IPS-20b (cell line): ENCODE data around the gene ERC1.
"Not testable (repeated sequence)": the region's sequence is repeated elsewhere in the genome, so short reads cannot be mapped to it uniquely, and the experiment has no call there.

ENCODE experiments used
- H3K27ac ChIP-seq: one replicate; pipeline ENCODE4 v1.5.1; 2013; ENCODE audit warnings: low read length
- H3K27me3 ChIP-seq: 2 replicates; pipeline ENCODE4 v1.6.1; 2013; ENCODE audit warnings: mild to moderate bottlenecking, low read length, inconsistent platforms; ENCODE audit not compliant: insufficient read depth
- H3K36me3 ChIP-seq: 2 replicates; pipeline ENCODE4 v1.6.1; 2013; ENCODE audit warnings: low read depth, mild to moderate bottlenecking, inconsistent platforms, low read length, moderate library complexity; ENCODE audit not compliant: insufficient read depth
- H3K4me1 ChIP-seq: 2 replicates; pipeline ENCODE4 v1.6.1; 2013; ENCODE audit warnings: mild to moderate bottlenecking, control low read depth, inconsistent platforms, low read length, moderate library complexity; ENCODE audit not compliant: insufficient read depth
- H3K4me3 ChIP-seq: 2 replicates; pipeline ENCODE4 v1.5.1; 2013; ENCODE audit warnings: mild to moderate bottlenecking, low read length, inconsistent platforms
- H3K9ac ChIP-seq: 2 replicates; pipeline ENCODE4 v1.6.1; 2013; ENCODE audit warnings: low read depth, mild to moderate bottlenecking, inconsistent platforms, low read length, moderate library complexity
- H3K9me3 ChIP-seq: 2 replicates; pipeline ENCODE4 v1.6.1; 2013; ENCODE audit warnings: mild to moderate bottlenecking, low read depth, low read length, inconsistent platforms; ENCODE audit not compliant: insufficient read depth

The ERC1 gene

GRCh38 chr12:1182069-1182468 is 191.0 kb downstream of the ERC1 start:
- H3K9me3 ChIP-seq: no peaks in the 10 kb centered on the region
- no peaks in the 10 kb centered on the region for H3K27me3 ChIP-seq
- H3K9ac ChIP-seq: no peak overlapping the region
- H3K4me3 ChIP-seq: no peak overlapping the region
- no peak overlapping the region for H3K27ac ChIP-seq
- H3K4me1 ChIP-seq: peaks cover 6% of the 10 kb centered on the region; the same call in 1 of the 2 replicates
- H3K36me3 ChIP-seq: peaks cover 5% of the 10 kb centered on the region

- H3K27ac ChIP-seq: no peak overlapping the region
- H3K9me3 ChIP-seq: no peaks in the 10 kb centered on the region
- peaks cover 6% of the 10 kb centered on the region; the same call in 1 of the 2 replicates for H3K4me1 ChIP-seq
- no peak overlapping the region for H3K4me3 ChIP-seq
- H3K36me3 ChIP-seq: peaks cover 9% of the 10 kb centered on the region
- no peak overlapping the region for H3K9ac ChIP-seq
- H3K27me3 ChIP-seq: no peaks in the 10 kb centered on the region
These were observed 193.4 kb downstream of the ERC1 start for GRCh38 chr12:1184402-1184801.

DNA sequence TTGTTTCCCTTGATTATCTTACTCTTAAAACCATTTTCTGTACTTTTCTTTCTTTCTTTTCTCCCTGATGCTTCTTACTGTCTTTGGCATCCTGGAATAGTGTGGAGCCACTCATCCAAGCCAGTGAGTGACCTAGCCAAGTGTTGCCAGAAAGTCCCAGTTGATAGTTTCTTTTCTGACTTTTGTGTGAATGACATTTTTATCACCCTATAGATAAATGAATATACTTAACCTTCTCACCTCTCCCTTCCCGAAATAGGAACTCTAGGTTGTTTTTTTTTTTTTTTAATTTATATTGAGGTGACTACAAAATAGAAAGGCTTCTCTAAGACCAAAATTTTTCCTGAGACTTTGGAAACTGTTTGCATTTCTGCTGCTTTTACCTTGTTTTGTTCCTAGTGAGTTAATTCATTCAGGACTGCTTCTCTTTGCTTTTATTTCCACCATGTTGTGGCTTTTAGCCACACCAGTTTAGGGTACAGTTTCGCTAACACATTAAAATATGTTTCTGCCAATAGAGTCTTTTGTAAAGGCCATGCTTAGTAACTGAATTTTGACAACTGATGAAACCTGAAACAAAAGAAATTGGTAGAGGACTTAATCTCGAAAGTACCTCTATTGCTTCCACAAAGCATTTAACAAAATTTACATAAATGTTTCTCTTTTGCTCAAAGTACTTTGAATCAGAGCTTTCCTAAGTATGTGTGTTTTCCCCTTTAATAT is 194.6 kb downstream of the ERC1 start:
- no peak overlapping the region for H3K27ac ChIP-seq
- H3K9me3 ChIP-seq: no peaks in the 10 kb centered on the region
- H3K36me3 ChIP-seq: peaks cover 14% of the 10 kb centered on the region
- no peak overlapping the region for H3K9ac ChIP-seq
- no peak overlapping the region for H3K4me3 ChIP-seq
- peaks cover 6% of the 10 kb centered on the region; the same call in 1 of the 2 replicates for H3K4me1 ChIP-seq
- no peaks in the 10 kb centered on the region for H3K27me3 ChIP-seq

GRCh38 chr12:1186298-1186697 is 195.3 kb downstream of the ERC1 start:
- no peak overlapping the region for H3K4me3 ChIP-seq
- no peaks in the 10 kb centered on the region for H3K27me3 ChIP-seq
- peaks cover 21% of the 10 kb centered on the region for H3K36me3 ChIP-seq
- H3K4me1 ChIP-seq: peaks cover 6% of the 10 kb centered on the region; the same call in 1 of the 2 replicates
- H3K27ac ChIP-seq: no peak overlapping the region
- H3K9ac ChIP-seq: no peak overlapping the region
- no peaks in the 10 kb centered on the region for H3K9me3 ChIP-seq

GRCh38 chr12:1188016-1188415 is 197.0 kb downstream of the ERC1 start:
- Histone ChIP-seq H3K27me3 (no peaks in the 10 kb centered on the region), H3K4me1 (peaks cover 14% of the 10 kb centered on the region; the same call in 1 of the 2 replicates), H3K9me3 (no peaks in the 10 kb centered on the region), H3K9ac (no peak overlapping the region), H3K4me3 (no peak overlapping the region), H3K27ac (no peak overlapping the region), H3K36me3 (peaks cover 29% of the 10 kb centered on the region)

GRCh38 chr12:1189163-1189562 is 198.1 kb downstream of the ERC1 start:
- Histone ChIP-seq H3K9me3 (no peaks in the 10 kb centered on the region), H3K4me3 (no peak overlapping the region), H3K27ac (no peak overlapping the region), H3K36me3 (peaks cover 24% of the 10 kb centered on the region; the same call in 1 of the 2 replicates), H3K9ac (no peak overlapping the region), H3K27me3 (no peaks in the 10 kb centered on the region), H3K4me1 (peaks cover 14% of the 10 kb centered on the region; the same call in 1 of the 2 replicates)

- peaks cover 38% of the 10 kb centered on the region for H3K36me3 ChIP-seq
- H3K9me3 ChIP-seq: peaks cover 16% of the 10 kb centered on the region
- no peak overlapping the region for H3K9ac ChIP-seq
- H3K4me3 ChIP-seq: no peak overlapping the region
- H3K27me3 ChIP-seq: no peaks in the 10 kb centered on the region
- H3K4me1 ChIP-seq: peaks cover 8% of the 10 kb centered on the region; the same call in 1 of the 2 replicates
- H3K27ac ChIP-seq: no peak overlapping the region
These were observed 204.5 kb downstream of the ERC1 start for GRCh38 chr12:1195513-1195912.

- H3K27ac ChIP-seq: no peak overlapping the region
- H3K9ac ChIP-seq: no peak overlapping the region
- H3K4me1 ChIP-seq: peaks cover 2% of the 10 kb centered on the region; the same call in 1 of the 2 replicates
- H3K36me3 ChIP-seq: peaks cover 22% of the 10 kb centered on the region
- H3K9me3 ChIP-seq: peaks cover 16% of the 10 kb centered on the region
- no peak overlapping the region for H3K4me3 ChIP-seq
- H3K27me3 ChIP-seq: no peaks in the 10 kb centered on the region
These were observed 206.4 kb downstream of the ERC1 start for GRCh38 chr12:1197264-1198018.

- H3K4me3 ChIP-seq, H3K27ac ChIP-seq: not testable (repeated sequence)
These were observed 207.8 kb downstream of the ERC1 start for GRCh38 chr12:1198854-1199253.

DNA sequence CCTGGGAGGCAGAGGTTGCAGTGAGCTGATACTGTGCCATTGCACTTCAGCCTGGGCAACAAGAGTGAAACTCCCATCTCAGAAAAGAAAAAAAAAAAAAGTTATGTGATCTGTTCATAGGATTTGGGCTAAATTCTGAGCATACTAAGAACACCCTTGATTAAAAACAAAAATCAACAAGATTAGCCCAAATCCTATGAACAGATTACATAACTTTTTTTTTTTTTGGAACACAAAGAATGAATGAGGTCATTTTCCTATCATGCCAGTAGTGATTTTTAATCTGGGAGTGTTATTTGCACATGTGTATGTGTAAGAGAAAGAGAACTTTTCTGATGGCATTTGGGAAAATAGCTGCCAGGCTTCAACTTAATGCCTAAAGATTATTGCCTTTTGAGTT is 208.7 kb downstream of the ERC1 start:
- H3K4me3 ChIP-seq: no peak overlapping the region
- peaks cover 14% of the 10 kb centered on the region for H3K4me1 ChIP-seq
- H3K9me3 ChIP-seq: peaks cover 16% of the 10 kb centered on the region
- H3K27ac ChIP-seq: no peak overlapping the region
- H3K9ac ChIP-seq: no peak overlapping the region
- no peaks in the 10 kb centered on the region for H3K27me3 ChIP-seq
- H3K36me3 ChIP-seq: peaks cover 22% of the 10 kb centered on the region

More at GRCh38 chr12:1198854-1199253, 207.8 kb downstream of the ERC1 start:
- Histone ChIP-seq H3K36me3 (peaks cover 22% of the 10 kb centered on the region), H3K9me3 (peaks cover 16% of the 10 kb centered on the region)
- H3K27me3 ChIP-seq, H3K9ac ChIP-seq, H3K4me1 ChIP-seq: not testable (repeated sequence)

DNA sequence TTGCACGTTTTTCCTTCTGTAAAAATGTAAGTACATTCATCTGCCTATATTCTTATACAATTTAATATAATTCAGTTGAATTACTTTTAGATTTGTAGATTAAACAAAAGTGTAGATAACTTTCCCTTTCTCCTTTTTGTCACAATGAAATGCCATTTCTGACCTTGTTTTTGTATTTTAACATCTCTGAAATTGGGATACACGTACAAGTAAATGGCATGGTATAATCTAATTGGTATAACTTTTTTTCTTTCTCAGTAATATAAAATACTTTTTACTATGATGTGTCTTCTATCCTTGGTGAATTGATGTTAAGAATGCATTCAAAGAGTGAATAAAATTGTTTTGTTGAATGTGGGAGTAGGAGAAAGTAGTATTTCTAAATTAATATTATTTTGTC is 210.0 kb downstream of the ERC1 start:
- H3K27me3 ChIP-seq: no peaks in the 10 kb centered on the region
- no peak overlapping the region for H3K27ac ChIP-seq
- peaks cover 26% of the 10 kb centered on the region for H3K4me1 ChIP-seq
- peaks cover 11% of the 10 kb centered on the region for H3K9me3 ChIP-seq
- no peak overlapping the region for H3K4me3 ChIP-seq
- peaks cover 16% of the 10 kb centered on the region for H3K36me3 ChIP-seq
- no peak overlapping the region for H3K9ac ChIP-seq

- peaks cover 30% of the 10 kb centered on the region for H3K4me1 ChIP-seq
- no peaks in the 10 kb centered on the region for H3K27me3 ChIP-seq
- peaks cover 16% of the 10 kb centered on the region for H3K36me3 ChIP-seq
- no peak overlapping the region for H3K9ac ChIP-seq
- H3K9me3 ChIP-seq: peaks cover 11% of the 10 kb centered on the region
- H3K4me3 ChIP-seq: no peak overlapping the region
- H3K27ac ChIP-seq: no peak overlapping the region
These were observed 210.9 kb downstream of the ERC1 start for GRCh38 chr12:1201886-1202285.
